Neural cell (in vitro differentiated cells): ENCODE measurements around the gene DNAJB1. TPM values are rescaled to one million over a fixed set of nuclear protein-coding genes. Genes with fewer than 3 reads are reported as not detected.

Experiments
- H2AFZ ChIP-seq: fragments of 200-600, 300-800 bp; sonication (generic), shearing (Covaris generic); 2 replicates; pipeline ENCODE4 v1.6.0; 2014; ENCODE audit warnings: low read depth, mild to moderate bottlenecking, antibody characterized with exemption, low read length, moderate library complexity
- H3F3A ChIP-seq: fragments of 200-600 bp; shearing (Covaris generic); 2 replicates; pipeline ENCODE4 v1.6.1; 2016; ENCODE audit warnings: mild to moderate bottlenecking, moderate library complexity, mixed read lengths, antibody characterized with exemption, low read length; ENCODE audit not compliant: insufficient read depth, poor library complexity, severe bottlenecking
- H3K27ac ChIP-seq: fragments of 200-600, 300-800 bp; sonication (generic), shearing (Covaris generic); 2 replicates; pipeline ENCODE4 v1.5.1; 2014; ENCODE audit warnings: mild to moderate bottlenecking, low read length, moderate library complexity
- H3K27me3 ChIP-seq: fragments of 300-800, 200-600 bp; sonication (generic), shearing (Covaris generic); 2 replicates; pipeline ENCODE4 v1.6.0; 2014; ENCODE audit warnings: mild to moderate bottlenecking, low read depth, low read length, moderate library complexity; ENCODE audit not compliant: insufficient read depth
- H3K36me3 ChIP-seq: fragments of 300-800, 200-600 bp; sonication (generic), shearing (Covaris generic); 2 replicates; pipeline ENCODE4 v1.5.1; 2014; ENCODE audit warnings: mild to moderate bottlenecking, antibody characterized with exemption, low read length, moderate library complexity; ENCODE audit not compliant: insufficient read depth
- H3K4me2 ChIP-seq: fragments of 300-800, 200-600 bp; sonication (generic), shearing (Covaris generic); 2 replicates; pipeline ENCODE4 v1.6.0; 2014; ENCODE audit warnings: mild to moderate bottlenecking, low read length
- H3K4me3 ChIP-seq: fragments of 300-800, 200-600 bp; sonication (generic), shearing (Covaris generic); 2 replicates; pipeline ENCODE4 v1.5.1; 2014; ENCODE audit warnings: mild to moderate bottlenecking, low read length, moderate library complexity
- H3K79me2 ChIP-seq: fragments of 200-600 bp; shearing (Covaris generic); replicated peaks from 2 replicates; pipeline ENCODE4 v1.6.0; 2014; ENCODE audit warnings: mild to moderate bottlenecking, low read length, moderate library complexity; ENCODE audit not compliant: insufficient read depth
- H3K9ac ChIP-seq: fragments of 300-800, 200-600 bp; sonication (generic), shearing (Covaris generic); 2 replicates; pipeline ENCODE4 v1.6.1; 2016; ENCODE audit warnings: mild to moderate bottlenecking, low read length, mixed read lengths
- H3K9me2 ChIP-seq: fragments of 200-600 bp; shearing (Covaris generic); 2 replicates; pipeline ENCODE4 v1.6.1; 2016; ENCODE audit warnings: mild to moderate bottlenecking, low read length, mixed read lengths; ENCODE audit not compliant: insufficient read depth
- H3K9me3 ChIP-seq: fragments of 200-600, 300-800 bp; sonication (generic), shearing (Covaris generic); 2 replicates; pipeline ENCODE4 v1.6.1; 2016; ENCODE audit warnings: mild to moderate bottlenecking, mixed run types, low read length, moderate library complexity, mixed read lengths
- H4K20me1 ChIP-seq: fragments of 200-600 bp; shearing (Covaris generic); 2 replicates; pipeline ENCODE4 v1.6.1; 2016; ENCODE audit warnings: mild to moderate bottlenecking, mixed run types; ENCODE audit not compliant: insufficient read depth
- EP300 ChIP-seq: fragments of 450-650 bp; conservative IDR thresholded peaks from 2 replicates; pipeline ENCODE4 v1.6.1; 2014; ENCODE audit warnings: antibody characterized with exemption, mild to moderate bottlenecking, moderate library complexity; ENCODE audit not compliant: poor library complexity, severe bottlenecking
- EZH2 ChIP-seq: fragments of 200-600, 300-800 bp; shearing (Covaris generic), sonication (generic); IDR thresholded peaks from 2 replicates; pipeline ENCODE4 v1.6.1; 2014; ENCODE audit warnings: antibody characterized with exemption, low read length, borderline replicate concordance, mild to moderate bottlenecking; ENCODE audit not compliant: insufficient read depth, poor library complexity, severe bottlenecking
- MXI1 ChIP-seq: fragments of 450-650 bp; conservative IDR thresholded peaks from 2 replicates; pipeline ENCODE4 v1.6.1; 2014; ENCODE audit warnings: antibody characterized with exemption, mild to moderate bottlenecking; ENCODE audit not compliant: poor library complexity, severe bottlenecking
- POLR2AphosphoS5 ChIP-seq: IDR thresholded peaks from 2 replicates; pipeline ENCODE4 v1.6.1; 2012
- RAD21 ChIP-seq: fragments of 450-650 bp; conservative IDR thresholded peaks from 2 replicates; pipeline ENCODE4 v1.6.1; 2014; ENCODE audit warnings: antibody characterized with exemption, mild to moderate bottlenecking, moderate library complexity
- SMC3 ChIP-seq: fragments of 450-650 bp; conservative IDR thresholded peaks from 2 replicates; pipeline ENCODE4 v1.6.1; 2014; ENCODE audit warnings: antibody characterized with exemption, mild to moderate bottlenecking, moderate library complexity; ENCODE audit not compliant: poor library complexity
- TAF1 ChIP-seq: IDR thresholded peaks from 2 replicates; pipeline ENCODE4 v1.6.1; 2012; ENCODE audit warnings: low read depth
- polyA plus RNA-seq: library from polyadenylated mRNA; depleted of rRNA; stranded (reverse); fragments of >200 nt; gene quantifications from 2 replicates; pipeline ENCODE4 v1.2.3, GENCODE V29; 2014
- TF ChIP-seq, protein P1 (sequence below): IDR thresholded peaks from 2 replicates; pipeline ENCODE4 v1.6.1; 2012; ENCODE audit warnings: borderline replicate concordance
- TF ChIP-seq, protein P2 (sequence below): fragments of 450-650 bp; IDR thresholded peaks from 2 replicates; pipeline ENCODE4 v1.5.1; 2014; ENCODE audit warnings: antibody characterized with exemption, mild to moderate bottlenecking, moderate library complexity; ENCODE audit not compliant: poor library complexity, severe bottlenecking

The DNAJB1 gene
- polyA plus RNA-seq, 1 donor from 2014 or later = 64.6 TPM

DNA sequence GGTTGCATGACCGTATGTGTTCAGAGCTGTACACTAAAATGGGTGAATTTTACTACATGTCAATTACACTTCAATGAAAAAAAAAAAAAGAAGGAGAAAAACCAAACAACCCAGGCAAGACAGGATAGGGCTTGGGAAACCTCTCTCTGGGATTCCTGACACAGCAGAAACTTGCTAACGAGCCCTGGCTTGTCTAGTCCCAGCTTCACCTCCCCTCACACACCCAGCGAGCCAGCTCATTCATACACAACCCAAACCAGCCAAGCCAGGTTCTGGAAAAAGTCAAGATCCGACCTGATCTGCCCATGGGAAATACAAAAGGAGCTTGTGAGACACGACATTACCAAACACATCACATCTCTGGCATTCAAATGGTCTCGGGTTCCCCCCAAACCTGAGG is 7.5 kb upstream of the DNAJB1 start:
- no peaks in the 10 kb centered on the region for H3K9me3 ChIP-seq
- H2AFZ ChIP-seq = no peak overlapping the region
- no peak overlapping the region for H3K9ac ChIP-seq
- H3K4me3 ChIP-seq = no peak overlapping the region
- H3K9me2 ChIP-seq = no peaks in the 10 kb centered on the region
- H3K36me3 ChIP-seq = no peaks in the 10 kb centered on the region
- no peak overlapping the region for H3K4me2 ChIP-seq
- no peaks in the 10 kb centered on the region for H3K27me3 ChIP-seq
- peaks cover 7% of the 10 kb centered on the region for H3K79me2 ChIP-seq
- no peak overlapping the region for H3K27ac ChIP-seq
- no peaks in the 10 kb centered on the region for H3F3A ChIP-seq
- H4K20me1 ChIP-seq = no peaks in the 10 kb centered on the region
- no peak for TF ChIP-seq POLR2AphosphoS5
- TF ChIP-seq, protein P1, sequence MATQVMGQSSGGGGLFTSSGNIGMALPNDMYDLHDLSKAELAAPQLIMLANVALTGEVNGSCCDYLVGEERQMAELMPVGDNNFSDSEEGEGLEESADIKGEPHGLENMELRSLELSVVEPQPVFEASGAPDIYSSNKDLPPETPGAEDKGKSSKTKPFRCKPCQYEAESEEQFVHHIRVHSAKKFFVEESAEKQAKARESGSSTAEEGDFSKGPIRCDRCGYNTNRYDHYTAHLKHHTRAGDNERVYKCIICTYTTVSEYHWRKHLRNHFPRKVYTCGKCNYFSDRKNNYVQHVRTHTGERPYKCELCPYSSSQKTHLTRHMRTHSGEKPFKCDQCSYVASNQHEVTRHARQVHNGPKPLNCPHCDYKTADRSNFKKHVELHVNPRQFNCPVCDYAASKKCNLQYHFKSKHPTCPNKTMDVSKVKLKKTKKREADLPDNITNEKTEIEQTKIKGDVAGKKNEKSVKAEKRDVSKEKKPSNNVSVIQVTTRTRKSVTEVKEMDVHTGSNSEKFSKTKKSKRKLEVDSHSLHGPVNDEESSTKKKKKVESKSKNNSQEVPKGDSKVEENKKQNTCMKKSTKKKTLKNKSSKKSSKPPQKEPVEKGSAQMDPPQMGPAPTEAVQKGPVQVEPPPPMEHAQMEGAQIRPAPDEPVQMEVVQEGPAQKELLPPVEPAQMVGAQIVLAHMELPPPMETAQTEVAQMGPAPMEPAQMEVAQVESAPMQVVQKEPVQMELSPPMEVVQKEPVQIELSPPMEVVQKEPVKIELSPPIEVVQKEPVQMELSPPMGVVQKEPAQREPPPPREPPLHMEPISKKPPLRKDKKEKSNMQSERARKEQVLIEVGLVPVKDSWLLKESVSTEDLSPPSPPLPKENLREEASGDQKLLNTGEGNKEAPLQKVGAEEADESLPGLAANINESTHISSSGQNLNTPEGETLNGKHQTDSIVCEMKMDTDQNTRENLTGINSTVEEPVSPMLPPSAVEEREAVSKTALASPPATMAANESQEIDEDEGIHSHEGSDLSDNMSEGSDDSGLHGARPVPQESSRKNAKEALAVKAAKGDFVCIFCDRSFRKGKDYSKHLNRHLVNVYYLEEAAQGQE = no peak
- TF ChIP-seq SMC3 = no peak
- TF ChIP-seq, protein P2, sequence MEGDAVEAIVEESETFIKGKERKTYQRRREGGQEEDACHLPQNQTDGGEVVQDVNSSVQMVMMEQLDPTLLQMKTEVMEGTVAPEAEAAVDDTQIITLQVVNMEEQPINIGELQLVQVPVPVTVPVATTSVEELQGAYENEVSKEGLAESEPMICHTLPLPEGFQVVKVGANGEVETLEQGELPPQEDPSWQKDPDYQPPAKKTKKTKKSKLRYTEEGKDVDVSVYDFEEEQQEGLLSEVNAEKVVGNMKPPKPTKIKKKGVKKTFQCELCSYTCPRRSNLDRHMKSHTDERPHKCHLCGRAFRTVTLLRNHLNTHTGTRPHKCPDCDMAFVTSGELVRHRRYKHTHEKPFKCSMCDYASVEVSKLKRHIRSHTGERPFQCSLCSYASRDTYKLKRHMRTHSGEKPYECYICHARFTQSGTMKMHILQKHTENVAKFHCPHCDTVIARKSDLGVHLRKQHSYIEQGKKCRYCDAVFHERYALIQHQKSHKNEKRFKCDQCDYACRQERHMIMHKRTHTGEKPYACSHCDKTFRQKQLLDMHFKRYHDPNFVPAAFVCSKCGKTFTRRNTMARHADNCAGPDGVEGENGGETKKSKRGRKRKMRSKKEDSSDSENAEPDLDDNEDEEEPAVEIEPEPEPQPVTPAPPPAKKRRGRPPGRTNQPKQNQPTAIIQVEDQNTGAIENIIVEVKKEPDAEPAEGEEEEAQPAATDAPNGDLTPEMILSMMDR = no peak
- TF ChIP-seq MXI1 = no peak
- no peak for TF ChIP-seq RAD21
- no peak for TF ChIP-seq TAF1

DNA sequence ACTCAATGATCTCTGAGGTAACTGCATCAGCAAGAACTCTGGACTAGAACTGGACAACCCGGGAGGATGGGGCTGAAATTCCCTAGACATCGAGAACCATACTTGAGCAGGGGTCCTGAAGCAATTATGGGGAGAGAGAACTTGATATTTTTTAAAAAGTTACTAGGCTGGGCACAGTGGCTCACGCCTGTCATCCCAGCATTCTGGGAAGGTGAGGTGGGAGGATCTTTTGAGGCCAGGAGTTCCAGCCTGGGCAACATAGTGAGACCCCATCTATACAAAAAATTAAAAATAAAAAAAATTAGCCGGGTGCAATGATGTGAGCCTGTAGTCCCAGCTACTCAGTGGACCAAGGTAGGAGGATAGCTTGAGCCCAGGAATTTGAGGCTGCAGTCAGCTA is 2.3 kb upstream of the DNAJB1 start:
- no peak overlapping the region for H3K9ac ChIP-seq
- H2AFZ ChIP-seq = no peak overlapping the region
- H3K9me2 ChIP-seq = no peaks in the 10 kb centered on the region
- TF ChIP-seq EZH2 (no peak), RAD21 (no peak), EP300 (no peak), TAF1 (no peak), SMC3 (no peak)
- TF ChIP-seq, protein P1 = no peak
- TF ChIP-seq, protein P2 = no peak
- no peaks in the 10 kb centered on the region for H3K36me3 ChIP-seq
- no peaks in the 10 kb centered on the region for H4K20me1 ChIP-seq
- no peak overlapping the region for H3K27ac ChIP-seq
- no peak overlapping the region for H3K4me2 ChIP-seq
- H3K27me3 ChIP-seq = no peaks in the 10 kb centered on the region
- H3F3A ChIP-seq = no peaks in the 10 kb centered on the region
- no peak overlapping the region for H3K4me3 ChIP-seq
- H3K79me2 ChIP-seq = peaks cover 21% of the 10 kb centered on the region
- no peaks in the 10 kb centered on the region for H3K9me3 ChIP-seq
